Measurements from ENCODE around the gene PI4KA.

Gene PI4KA

GRCh38 chr22:20881869-20882815 lies 23.5 kb upstream of the PI4KA start:
- no peak for DNase-seq

- DNase-seq: no peak
These were observed 22.6 kb upstream of the PI4KA start for GRCh38 chr22:20881231-20881630.

GRCh38 chr22:20877715-20878114 lies 19.1 kb upstream of the PI4KA start:
- no peak for DNase-seq

GRCh38 chr22:20875296-20875695 lies 16.7 kb upstream of the PI4KA start:
- DNase-seq: no peak

- no peak for DNase-seq
These were observed 14.6 kb upstream of the PI4KA start for GRCh38 chr22:20873214-20873613.

GRCh38 chr22:20869234-20869633 lies 10.6 kb upstream of the PI4KA start:
- DNase-seq: no peak

- no peak for DNase-seq
These were observed 9.7 kb upstream of the PI4KA start for GRCh38 chr22:20868025-20868962.

GRCh38 chr22:20867179-20868024 lies 8.8 kb upstream of the PI4KA start:
- DNase-seq: no peak

- no peak for DNase-seq
These were observed 8.1 kb upstream of the PI4KA start for GRCh38 chr22:20866736-20867135.

GRCh38 chr22:20865875-20866445 lies 7.3 kb upstream of the PI4KA start:
- no peak for DNase-seq

- DNase-seq: no peak
These were observed 6.7 kb upstream of the PI4KA start for GRCh38 chr22:20865331-20865730.

GRCh38 chr22:20864186-20864908 lies 5.7 kb upstream of the PI4KA start:
- no peak for DNase-seq

GRCh38 chr22:20863366-20863765 lies 4.8 kb upstream of the PI4KA start:
- no peak for DNase-seq

GRCh38 chr22:20862540-20862939 lies 3.9 kb upstream of the PI4KA start:
- DNase-seq: no peak

- DNase-seq: no peak
These were observed 1.0 kb upstream of the PI4KA start for GRCh38 chr22:20859615-20860014.

- no peak for DNase-seq
These were observed 585 bp downstream of the PI4KA start for GRCh38 chr22:20857838-20858614.

- DNase-seq: no peak
These were observed 1.4 kb downstream of the PI4KA start for GRCh38 chr22:20857247-20857643.

GRCh38 chr22:20853236-20853660 lies 5.4 kb downstream of the PI4KA start:
- DNase-seq: no peak

- no peak for DNase-seq
These were observed 6.1 kb downstream of the PI4KA start for GRCh38 chr22:20852503-20852902.

- DNase-seq: no peak
These were observed 6.5 kb downstream of the PI4KA start for GRCh38 chr22:20852076-20852475.

GRCh38 chr22:20847318-20847822 lies 11.2 kb downstream of the PI4KA start:
- no peak for DNase-seq
